H9 (cell line): ENCODE data around the gene HIPK3. TPM values are rescaled to one million over a fixed set of nuclear protein-coding genes. Genes with fewer than 3 reads are reported as not detected.

Source experiments
- DNase-seq: peaks from one replicate; pipeline ENCODE4 v3.0.0-alpha.2; 2017
- H2AFZ ChIP-seq: one replicate; pipeline ENCODE4 v1.6.1; 2013; ENCODE audit warnings: mild to moderate bottlenecking, low read length, control low read depth, moderate library complexity
- H2AK5ac ChIP-seq: 2 replicates; pipeline ENCODE4 v1.6.1; 2013; ENCODE audit warnings: low read length, control low read depth, mixed read lengths; ENCODE audit not compliant: insufficient read length
- H2BK120ac ChIP-seq: one replicate; pipeline ENCODE4 v1.6.1; 2013; ENCODE audit warnings: low read depth, mild to moderate bottlenecking, low read length, control low read depth, inconsistent platforms; ENCODE audit not compliant: poor library complexity, severe bottlenecking
- H2BK12ac ChIP-seq: 2 replicates; pipeline ENCODE4 v1.6.1; 2013; ENCODE audit warnings: low read length, control low read depth, mixed read lengths, low read depth; ENCODE audit not compliant: insufficient read length
- H2BK15ac ChIP-seq: 2 replicates; pipeline ENCODE4 v1.6.1; 2013; ENCODE audit warnings: low read depth, low read length, control low read depth
- H2BK20ac ChIP-seq: one replicate; pipeline ENCODE4 v1.6.1; 2013; ENCODE audit warnings: low read depth, mild to moderate bottlenecking, low read length, control low read depth, inconsistent platforms; ENCODE audit not compliant: poor library complexity, severe bottlenecking
- H2BK5ac ChIP-seq: 2 replicates; pipeline ENCODE4 v1.6.1; 2013; ENCODE audit warnings: low read length, control low read depth, mixed read lengths; ENCODE audit not compliant: insufficient read length
- H3K14ac ChIP-seq: 2 replicates; pipeline ENCODE4 v1.6.1; 2013; ENCODE audit warnings: low read length, control low read depth; ENCODE audit not compliant: insufficient read depth
- H3K18ac ChIP-seq: 2 replicates; pipeline ENCODE4 v1.6.1; 2013; ENCODE audit warnings: low read depth, mild to moderate bottlenecking, mixed read lengths, low read length, control low read depth; ENCODE audit not compliant: insufficient read length
- H3K23ac ChIP-seq: 2 replicates; pipeline ENCODE4 v1.6.1; 2013; ENCODE audit warnings: low read length, control low read depth, mixed read lengths, low read depth; ENCODE audit not compliant: insufficient read length
- H3K23me2 ChIP-seq: 2 replicates; pipeline ENCODE4 v1.6.1; 2013; ENCODE audit warnings: low read depth, mild to moderate bottlenecking, mixed read lengths, low read length, control low read depth; ENCODE audit not compliant: insufficient read length, poor library complexity, severe bottlenecking
- H3K27ac ChIP-seq: 2 replicates; pipeline ENCODE4 v1.5.1; 2013; ENCODE audit warnings: low read length, control low read depth, mixed read lengths, low read depth; ENCODE audit not compliant: insufficient read length
- H3K27me3 ChIP-seq: 2 replicates; pipeline ENCODE4 v1.6.1; 2013; ENCODE audit warnings: low read length, control low read depth, inconsistent platforms; ENCODE audit not compliant: insufficient read depth
- H3K4ac ChIP-seq: 2 replicates; pipeline ENCODE4 v1.6.1; 2013; ENCODE audit warnings: low read depth, mild to moderate bottlenecking, control low read depth, inconsistent platforms, low read length, moderate library complexity
- H3K4me1 ChIP-seq: 2 replicates; pipeline ENCODE4 v1.6.1; 2013; ENCODE audit warnings: low read length, control low read depth, inconsistent platforms; ENCODE audit not compliant: insufficient read depth
- H3K4me2 ChIP-seq: 2 replicates; pipeline ENCODE4 v1.6.1; 2013; ENCODE audit warnings: low read length, control low read depth, mixed read lengths; ENCODE audit not compliant: insufficient read length, insufficient read depth
- H3K56ac ChIP-seq: 2 replicates; pipeline ENCODE4 v1.6.1; 2013; ENCODE audit warnings: low read depth, mild to moderate bottlenecking, mixed read lengths, low read length, control low read depth; ENCODE audit not compliant: insufficient read length
- H3K79me1 ChIP-seq: 2 replicates; pipeline ENCODE4 v1.6.1; 2013; ENCODE audit warnings: low read depth, mild to moderate bottlenecking, moderate library complexity, low read length, control low read depth, inconsistent platforms; ENCODE audit not compliant: insufficient read depth, poor library complexity, severe bottlenecking
- H3K79me2 ChIP-seq: 2 replicates; pipeline ENCODE4 v1.6.1; 2013; ENCODE audit warnings: low read length, control low read depth, inconsistent platforms; ENCODE audit not compliant: insufficient read depth
- H3K9ac ChIP-seq: 2 replicates; pipeline ENCODE4 v1.6.1; 2013; ENCODE audit warnings: low read length, control low read depth, mixed read lengths; ENCODE audit not compliant: insufficient read length; ENCODE audit errors: extremely low read depth
- H3K9me3 ChIP-seq: one replicate; pipeline ENCODE4 v1.6.1; 2013; ENCODE audit warnings: low read depth, low read length, inconsistent platforms; ENCODE audit not compliant: control insufficient read depth
- H3T11ph ChIP-seq: one replicate; pipeline ENCODE4 v1.6.1; 2013; ENCODE audit warnings: mild to moderate bottlenecking, low read length, control low read depth, inconsistent platforms
- H4K20me1 ChIP-seq: one replicate; pipeline ENCODE4 v1.6.1; 2013; ENCODE audit not compliant: control insufficient read depth, insufficient read length, insufficient read depth
- H4K5ac ChIP-seq: 2 replicates; pipeline ENCODE4 v1.6.1; 2013; ENCODE audit warnings: low read depth, mild to moderate bottlenecking, mixed read lengths, low read length, control low read depth; ENCODE audit not compliant: insufficient read length
- H4K8ac ChIP-seq: replicated peaks from 2 replicates; pipeline ENCODE4 v1.6.1; 2013; ENCODE audit warnings: low read length, control low read depth, mixed read lengths, low read depth; ENCODE audit not compliant: insufficient read length
- H4K91ac ChIP-seq: 2 replicates; pipeline ENCODE4 v1.6.1; 2013; ENCODE audit warnings: low read depth, mild to moderate bottlenecking, moderate library complexity, mixed read lengths, low read length, control low read depth; ENCODE audit not compliant: insufficient read length
- H3K27ac Mint-ChIP-seq, 3 experiments: 2 replicates in 2 of 3; 3 replicates in 1 of 3; pipeline ENCODE4 v1.8.0; 2020 to 2021; ENCODE audit warnings: mixed read lengths in 3 of 3, mild to moderate bottlenecking in 1 of 3, moderate library complexity in 1 of 3
- H3K27me3 Mint-ChIP-seq: 2 replicates; pipeline ENCODE4 v1.8.0; 2021; ENCODE audit warnings: low read depth, mild to moderate bottlenecking, moderate library complexity, mixed read lengths
- H3K36me3 Mint-ChIP-seq, 3 experiments: 2 replicates in 2 of 3; 3 replicates in 1 of 3; pipeline ENCODE4 v1.8.0; 2020 to 2021; ENCODE audit warnings: low read depth in 3 of 3, mixed read lengths in 3 of 3; ENCODE audit not compliant: insufficient read depth in 1 of 3
- H3K4me1 Mint-ChIP-seq, 2 experiments: 2 replicates each; pipeline ENCODE4 v1.8.0; 2020; ENCODE audit warnings: mixed read lengths in 2 of 2
- H3K4me3 Mint-ChIP-seq, 2 experiments: 2 replicates in 1 of 2; 3 replicates in 1 of 2; pipeline ENCODE4 v1.8.0; 2020 to 2021; ENCODE audit warnings: mild to moderate bottlenecking in 2 of 2, mixed read lengths in 2 of 2, moderate library complexity in 1 of 2
- H3K9me3 Mint-ChIP-seq, 2 experiments: 2 replicates in 1 of 2; 3 replicates in 1 of 2; pipeline ENCODE4 v1.8.0; 2020; ENCODE audit warnings: mild to moderate bottlenecking in 2 of 2, mixed read lengths in 2 of 2, moderate library complexity in 1 of 2
- CTCF ChIP-seq: fragments of 200-600 bp; sonication (generic); conservative IDR thresholded peaks from 3 replicates; pipeline ENCODE4 v1.8.0; 2021; ENCODE audit warnings: antibody characterized with exemption, mild to moderate bottlenecking
- WGBS: extraction: QIAGEN DNeasy Blood & Tissue Kit; methylation state at CpG from one replicate; pipeline ENCODE4 v1.1.7; 2013; ENCODE audit warnings: missing lambda C conversion rate, low lambda C conversion rate, mixed read lengths; ENCODE audit not compliant: insufficient read length; ENCODE audit errors: extremely low coverage; 5-methylcytosine and 5-hydroxymethylcytosine counted together
- total RNA-seq: library from RNA; stranded (reverse); gene quantifications from 2 replicates; pipeline ENCODE4 v1.2.1, GENCODE V29; 2021

HIPK3 gene
- total RNA-seq, 1 experiment from 2014 or later = 23.4 TPM

GRCh38 chr11:33387581-33387980 lies 130.4 kb downstream of the HIPK3 start:
- Mint-ChIP-seq H3K4me1 (peaks cover 3 to 5% of the 10 kb centered on the region in 2 experiments), H3K9me3 (peaks cover 11 to 12% of the 10 kb centered on the region in 2 experiments; a peak in 4 of 5 replicates), H3K36me3 (peaks cover 0 to 8% (median 0%) of the 10 kb centered on the region in 3 experiments; a peak in 1 of 7 replicates), H3K4me3 (no peak overlapping the region), H3K27ac (no peak overlapping the region; a peak in 2 of 7 replicates), H3K27me3 (peaks cover 2% of the 10 kb centered on the region; the same call in 1 of the 2 replicates)
- no peak overlapping the region for H3K9ac ChIP-seq
- no peak overlapping the region for H4K5ac ChIP-seq
- H2BK15ac ChIP-seq = no peak overlapping the region
- WGBS = no CpG with 5 or more reads among the region's 3 CpGs
- H3T11ph ChIP-seq = no peak overlapping the region
- no peak overlapping the region for H4K91ac ChIP-seq
- no peaks in the 10 kb centered on the region for H3K9me3 ChIP-seq
- no peak for DNase-seq
- H2BK20ac ChIP-seq = no peak overlapping the region
- no peaks in the 10 kb centered on the region for H3K23me2 ChIP-seq
- no peaks in the 10 kb centered on the region for H3K27me3 ChIP-seq
- no peak overlapping the region for H3K27ac ChIP-seq
- H2BK5ac ChIP-seq = no peak overlapping the region
- no peak overlapping the region for H3K4ac ChIP-seq
- H4K20me1 ChIP-seq = no peaks in the 10 kb centered on the region
- no peak overlapping the region for H3K14ac ChIP-seq
- no peaks in the 10 kb centered on the region for H3K4me1 ChIP-seq
- H2BK12ac ChIP-seq = no peak overlapping the region
- H2BK120ac ChIP-seq = no peak overlapping the region
- H3K18ac ChIP-seq = no peak overlapping the region
- no peak overlapping the region for H3K4me2 ChIP-seq
- H3K79me1 ChIP-seq = no peaks in the 10 kb centered on the region
- no peaks in the 10 kb centered on the region for H3K79me2 ChIP-seq
- H2AK5ac ChIP-seq = no peak overlapping the region
- H2AFZ ChIP-seq = no peak overlapping the region
- no peak overlapping the region for H4K8ac ChIP-seq
- no peak for TF ChIP-seq CTCF
- H3K23ac ChIP-seq = no peak overlapping the region
- H3K56ac ChIP-seq = no peak overlapping the region
